K562 (cell line): ENCODE data around the gene HS3ST3A1. TPM values are rescaled to one million over a fixed set of nuclear protein-coding genes. Genes with fewer than 3 reads are reported as not detected.

Experiments used
- ATAC-seq: fragments of 200-7000 bp; cut with Tn5 transposase; 3 replicates; pipeline ENCODE4 v1.9.1; 2020; ENCODE audit warnings: moderate library complexity
- BruUV-seq: library from RNA; stranded (reverse); fragments of 400-500 nt; replicated peaks from 2 replicates; lab custom pipeline; 2021; lab: Mats Ljungman, UMichigan
- CTCF ChIA-PET: fragments of 300-600 bp; formaldehyde crosslinking; extraction: SDS; loops from one replicate; lab custom pipeline; 2021; ENCODE audit warnings: low intra/inter-chr PET ratio; lab: Yijun Ruan, JAX
- POLR2A ChIA-PET: fragments of 300-600, 350-650 bp; sonication (Branson Sonifier 250); formaldehyde crosslinking; extraction: SDS; loops from one replicate; lab custom pipeline; 2021; ENCODE audit warnings: antibody characterized with exemption, inconsistent platforms; lab: Yijun Ruan, JAX
- DNase-seq, 4 experiments: peaks; one replicate each; pipeline versions ENCODE4 v3.0.0 to v3.0.0-alpha.2; 2011 to 2018; ENCODE audit warnings: low spot score in 3 of 4, mixed read lengths in 3 of 4; ENCODE audit errors: extremely low read depth in 1 of 4
- FAIRE-seq: peaks from 2 replicates; lab custom pipeline; 2011; peaks lifted over from hg19 to GRCh38; lab: Jason Lieb, UNC
- H2AFZ ChIP-seq: 2 replicates; pipeline ENCODE4 v1.6.0; 2011; ENCODE audit warnings: low read depth, low read length, control low read depth, inconsistent platforms
- H3K27ac ChIP-seq: fragments of 200-600 bp; 3 replicates; pipeline ENCODE4 v1.8.0; 2011; ENCODE audit warnings: low read depth, mild to moderate bottlenecking, control low read depth, inconsistent platforms, low read length, moderate library complexity, mixed read lengths; ENCODE audit errors: extremely low read depth
- H3K27me3 ChIP-seq, 2 experiments: fragments of 300-600 bp in 1 of 2; 2 replicates in 1 of 2; 3 replicates in 1 of 2; pipeline versions ENCODE4 v1.6.0 to v1.8.0; 2011; ENCODE audit warnings: inconsistent platforms in 2 of 2, low read length in 2 of 2, mild to moderate bottlenecking in 1 of 2, mixed read lengths in 1 of 2, moderate library complexity in 1 of 2; ENCODE audit not compliant: control insufficient read depth in 2 of 2, insufficient read depth in 2 of 2
- H3K36me3 ChIP-seq: fragments of 300-600 bp; 3 replicates; pipeline ENCODE4 v1.8.0; 2011; ENCODE audit warnings: mild to moderate bottlenecking, low read length, inconsistent platforms; ENCODE audit not compliant: control insufficient read depth, insufficient read depth
- H3K4me1 ChIP-seq, 2 experiments: fragments of 200-600 bp in 1 of 2; replicated peaks in 1 of 2; 2 replicates in 1 of 2; 3 replicates in 1 of 2; pipeline versions ENCODE4 v1.5.1 to v1.8.0; 2011; ENCODE audit warnings: inconsistent platforms in 2 of 2, low read length in 2 of 2, mild to moderate bottlenecking in 1 of 2, mixed read lengths in 1 of 2, moderate library complexity in 1 of 2; ENCODE audit not compliant: control insufficient read depth in 2 of 2, insufficient read depth in 2 of 2
- H3K4me2 ChIP-seq: 2 replicates; pipeline ENCODE4 v1.6.1; 2011; ENCODE audit warnings: low read length, control low read depth, inconsistent platforms, mixed read lengths; ENCODE audit not compliant: insufficient read depth
- H3K4me3 ChIP-seq: fragments of 200-600 bp; sonication (generic), shearing (Covaris generic); 2 replicates; pipeline ENCODE4 v1.5.1; 2016; ENCODE audit warnings: control low read depth, inconsistent platforms
- H3K79me2 ChIP-seq: fragments of 200-600 bp; 3 replicates; pipeline ENCODE4 v1.8.0; 2011; ENCODE audit warnings: low read length, inconsistent platforms; ENCODE audit not compliant: control insufficient read depth, insufficient read depth
- H3K9ac ChIP-seq, 2 experiments: 2 replicates each; pipeline versions ENCODE4 v1.6.0 to v1.6.1; 2011; ENCODE audit warnings: low read depth in 2 of 2, low read length in 2 of 2, control low read depth in 1 of 2, inconsistent platforms in 1 of 2, mild to moderate bottlenecking in 1 of 2, mixed read lengths in 1 of 2; ENCODE audit not compliant: insufficient read depth in 1 of 2
- H3K9me1 ChIP-seq: one replicate; pipeline ENCODE4 v1.6.0; 2011; ENCODE audit warnings: inconsistent platforms, mild to moderate bottlenecking, low read length, moderate library complexity; ENCODE audit not compliant: control insufficient read depth, insufficient read depth
- H3K9me3 ChIP-seq: replicated peaks from 2 replicates; pipeline ENCODE4 v1.5.1; 2011; ENCODE audit warnings: low read depth, low read length, inconsistent platforms; ENCODE audit not compliant: control insufficient read depth, insufficient read depth
- H4K20me1 ChIP-seq: replicated peaks from 2 replicates; pipeline ENCODE4 v1.6.1; 2011; ENCODE audit warnings: low read length, inconsistent platforms, mixed read lengths; ENCODE audit not compliant: control insufficient read depth, insufficient read depth
- ARID1B ChIP-seq: fragments of 450-650 bp; IDR thresholded peaks from 2 replicates; pipeline ENCODE4 v1.6.1; 2016; ENCODE audit warnings: antibody characterized with exemption, mild to moderate bottlenecking, inconsistent platforms
- ATF3 ChIP-seq, 2 experiments: fragments of 450-650 bp in 1 of 2; sonication (generic) in 1 of 2; formaldehyde crosslinking in 1 of 2; IDR thresholded peaks in 1 of 2; conservative IDR thresholded peaks in 1 of 2; 2 replicates each; pipeline versions ENCODE4 v1.6.1 to v1.8.1; 2016 to 2023; ENCODE audit warnings: mild to moderate bottlenecking in 2 of 2, moderate library complexity in 2 of 2, inconsistent platforms in 1 of 2, missing genetic modification reagents in 1 of 2
- FOXK1 ChIP-seq: sonication (generic); formaldehyde crosslinking; IDR thresholded peaks from 2 replicates; pipeline ENCODE4 v1.8.0; 2022; ENCODE audit warnings: missing genetic modification reagents, mild to moderate bottlenecking, borderline replicate concordance
- WGBS: fragments of 100-300 bp; shearing (Covaris generic); methylation state at CpG from one replicate; pipeline ENCODE4 v1.1.6; 2016; ENCODE audit warnings: low coverage, mixed read lengths; ENCODE audit not compliant: insufficient coverage; ENCODE audit errors: missing lambda C conversion rate; 5-methylcytosine and 5-hydroxymethylcytosine counted together
- in situ Hi-C: fragments of 300-500 bp; cut with MboI; formaldehyde crosslinking; loops from 4 replicates; pipeline ENCODE4 v1.15.0; 2018; ENCODE audit warnings: inconsistent platforms, mixed read lengths
- intact Hi-C: fragments of 100-400 bp; cut with micrococcal nuclease; formaldehyde crosslinking; loops from 2 replicates; pipeline ENCODE4 v1.14.2; 2022
- polyA plus RNA-seq, 8 experiments: library from polyadenylated mRNA; depleted of rRNA in 4 of 8; stranded (reverse) in 5 of 8; unstranded in 3 of 8; fragments of >200 nt; fragmentation: Nextera tagmentation in 2 of 8; fragmentation: Illumina TruSeq in 1 of 8; extraction: Ambion mirVana in 2 of 8; extraction: Trizol in 1 of 8; gene quantifications; 2 replicates each; pipeline versions ENCODE4 v1.2.1 to v1.2.3, GENCODE V29; 2011 to 2014; ENCODE audit warnings: inconsistent platforms in 1 of 8, missing spikeins in 1 of 8
- total RNA-seq, 7 experiments: library from RNA; depleted of rRNA in 6 of 7; stranded (reverse); fragments of >200 nt in 6 of 7; fragmentation: Illumina TruSeq in 2 of 7; extraction: Trizol in 2 of 7; gene quantifications; 2 replicates each; pipeline versions ENCODE4 v1.2.1 to v1.2.3, GENCODE V29; 2011 to 2021; ENCODE audit warnings: low replicate concordance in 1 of 7

The HS3ST3A1 gene
- total and polyA plus RNA-seq, 9 of the 15 experiments (the other 6 are each of a cell fraction or from before 2014, with no cell fraction given), result 0.25 to 14.8 (median 2.3) TPM

GRCh38 chr17:13584701-13585080 is 17.0 kb downstream of the HS3ST3A1 start:
- ChIA-PET CTCF (no interaction called here), POLR2A (no interaction called here)
- Histone ChIP-seq H3K4me1 (peaks cover 0 to 4% of the 10 kb centered on the region in 2 experiments; a peak in 3 of 5 replicates), H3K79me2 (peaks cover 47% of the 10 kb centered on the region), H3K36me3 (no peaks in the 10 kb centered on the region), H4K20me1 (no peaks in the 10 kb centered on the region), H3K4me3 (no peak overlapping the region), H3K9me3 (no peaks in the 10 kb centered on the region), H3K9me1 (no peaks in the 10 kb centered on the region), H3K4me2 (no peak overlapping the region), H3K9ac (no peak overlapping the region), H2AFZ (no peak overlapping the region), H3K27me3 (no peaks in the 10 kb centered on the region), H3K27ac (no peak overlapping the region)
- 4% methylated on average over 2 of the region's 3 CpGs for WGBS
- no peak; the same call in 2 of the 3 replicates for ATAC-seq
- DNase-seq, result no peak
- intact Hi-C loops (no loop called here), in situ Hi-C loops (no loop called here)
- no TSS peak for BruUV-seq
- TF ChIP-seq FOXK1 (CRISPR knock-in tag) (no peak), ARID1B (0 out of 2 replicates have a peak, but pooled peaks have one; percentile 10), ATF3 (IDR thresholded peaks at IDR 0.05) (peak; percentile 33; the same call in 1 of the 2 replicates), ATF3 (CRISPR knock-in tag; conservative IDR thresholded peaks at IDR 0.05) (no peak)
- FAIRE-seq, result no peak
